GM21529 (cell line): Measurements from ENCODE around the gene FXYD7.
"Not testable (repeated sequence)": the region's sequence is repeated elsewhere in the genome, so short reads cannot be mapped to it uniquely, and the experiment has no call there.

ENCODE experiments used
- ATAC-seq: cut with Tn5 transposase; IDR thresholded peaks from one replicate; pipeline ENCODE4 v1.9.1; 2021; ENCODE audit not compliant: unreplicated experiment

FXYD7 gene, protein sequence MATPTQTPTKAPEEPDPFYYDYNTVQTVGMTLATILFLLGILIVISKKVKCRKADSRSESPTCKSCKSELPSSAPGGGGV

DNA sequence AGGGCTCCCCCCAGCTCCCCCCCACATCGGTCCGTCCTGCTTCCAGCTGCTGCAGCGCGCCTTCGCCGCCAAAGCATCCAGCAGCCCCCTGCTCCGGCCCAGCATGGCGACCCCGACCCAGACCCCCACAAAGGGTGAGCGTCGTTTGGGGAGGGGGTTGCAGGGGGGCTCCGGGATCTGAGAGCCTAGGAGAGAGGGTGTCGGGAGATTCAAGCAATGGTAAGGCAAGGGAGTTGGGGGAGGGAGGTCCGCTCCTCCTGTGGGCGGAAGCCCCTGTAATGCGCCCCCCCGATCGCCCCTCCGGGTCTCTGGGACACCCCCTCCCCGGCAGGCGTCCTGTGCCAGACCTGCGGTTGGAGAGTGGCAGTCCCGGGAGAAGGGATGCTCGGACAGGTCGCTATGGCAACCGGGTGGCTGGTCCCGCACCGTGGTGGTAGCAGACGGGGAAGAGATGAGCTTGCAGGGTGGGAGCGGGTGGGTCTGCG, at the start of gene FXYD7:
Gene FXYD7, plus strand, starts transcription at position 25 of the 485 bp plus-strand sequence. Its CDS starts 79 bp downstream, at position 104.
- no peak for ATAC-seq

DNA sequence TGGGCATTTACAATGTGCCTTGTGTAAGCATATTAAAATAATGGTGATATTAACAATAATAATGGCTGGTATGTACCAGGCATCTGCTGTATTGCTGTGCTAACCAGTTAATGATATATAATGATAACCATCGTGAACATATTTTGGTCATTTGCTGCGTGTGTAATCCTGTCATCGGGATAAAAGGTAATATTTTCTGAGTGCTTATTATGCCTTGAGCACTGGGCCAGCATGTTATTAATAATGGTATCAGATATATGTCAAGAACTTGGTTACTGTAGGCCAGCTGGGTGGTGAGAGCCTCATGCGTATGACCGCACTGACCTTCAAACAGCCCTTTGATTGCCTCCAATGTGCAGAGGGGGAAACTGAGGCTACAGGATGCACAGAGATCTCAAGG, 49.6 kb upstream of the FXYD7 start:
- no peak for ATAC-seq

DNA sequence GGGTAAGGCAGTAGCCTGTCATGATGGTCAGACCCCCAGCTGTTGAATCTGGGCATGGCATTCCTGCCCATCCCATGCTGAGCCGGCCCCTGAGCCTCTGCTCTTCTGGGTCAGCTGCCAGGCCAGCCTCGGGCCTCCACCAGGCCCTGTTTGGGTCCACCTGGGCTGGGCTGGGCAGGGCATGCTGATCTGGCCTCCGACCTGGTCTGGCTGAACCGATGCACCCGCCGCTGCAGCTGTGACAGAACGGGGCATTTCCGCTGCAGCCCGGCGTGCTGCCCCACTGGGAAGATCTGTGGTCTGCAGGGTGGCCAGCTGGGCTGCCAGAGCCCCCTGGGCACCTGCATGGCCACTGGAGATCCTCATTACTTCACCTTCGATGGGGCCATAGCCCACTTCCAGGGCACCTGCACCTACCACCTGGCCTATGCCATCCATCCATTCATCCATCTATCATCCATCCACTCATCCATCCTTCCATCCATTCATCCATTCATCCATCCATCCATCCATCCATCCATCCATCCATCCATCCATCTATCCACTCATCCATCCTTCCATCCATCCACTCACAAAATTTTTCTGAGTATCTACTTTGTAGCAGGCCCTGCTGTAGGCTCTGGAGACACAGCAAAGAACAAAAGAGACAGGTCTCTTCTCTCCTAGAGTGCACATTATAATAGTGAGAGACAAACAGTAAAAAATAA, 49.0 kb upstream of the FXYD7 start:
- ATAC-seq, result no peak

DNA sequence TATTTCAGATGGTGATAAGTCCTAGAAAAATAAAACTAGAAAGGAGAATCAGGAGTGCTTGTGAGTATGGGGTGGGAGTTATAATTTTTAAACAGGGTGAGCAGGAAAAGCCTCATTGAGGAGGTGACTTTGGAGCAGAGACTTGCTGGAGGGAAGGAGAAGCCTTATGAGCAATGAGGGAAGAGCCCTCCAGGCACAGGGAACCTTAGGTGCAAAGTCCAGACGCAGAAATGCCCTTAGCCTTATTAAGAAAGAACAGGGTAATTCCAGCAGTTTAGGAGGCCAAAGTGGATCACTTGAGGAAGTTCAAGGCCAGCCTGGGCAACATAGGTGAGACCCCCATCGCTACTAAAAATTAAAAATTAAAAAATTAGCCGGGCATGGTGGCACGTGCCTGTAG, 48.4 kb upstream of the FXYD7 start:
- no peak for ATAC-seq

DNA sequence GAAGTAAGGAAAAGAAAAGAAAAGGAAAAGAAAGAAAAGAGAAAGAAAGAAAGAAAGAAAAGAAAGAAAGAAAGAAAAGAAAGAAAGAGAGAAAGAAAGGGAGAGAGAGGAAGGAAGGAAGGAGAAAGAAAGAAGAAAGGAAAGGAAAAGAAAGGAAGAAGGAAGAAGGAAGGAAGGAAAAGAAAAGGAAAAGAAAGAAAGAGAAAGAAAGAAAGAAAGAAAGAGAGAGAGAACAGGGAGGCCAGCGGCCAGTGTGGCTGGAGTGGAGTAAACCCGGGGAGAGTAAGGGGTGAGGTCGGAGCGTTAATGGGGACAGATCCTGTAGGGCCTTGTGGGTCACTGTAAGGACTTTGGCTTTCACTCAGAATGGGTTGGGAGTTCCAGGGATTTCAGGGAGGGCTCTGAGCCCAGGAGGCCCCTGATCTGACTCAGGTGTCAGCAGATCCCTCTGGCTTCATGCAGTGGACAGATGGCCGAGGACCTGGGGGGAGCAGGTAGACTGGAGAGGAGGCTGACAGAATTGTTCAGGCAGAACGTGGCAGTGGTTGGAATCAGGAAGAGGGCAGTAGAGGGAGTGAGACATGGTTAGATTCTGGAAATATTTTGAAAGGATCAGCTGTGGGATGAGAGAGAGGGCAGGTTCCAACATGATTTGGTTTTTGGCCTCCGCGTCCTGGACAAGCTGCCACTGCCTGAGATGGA, 47.2 kb upstream of the FXYD7 start:
- ATAC-seq, result no peak

DNA sequence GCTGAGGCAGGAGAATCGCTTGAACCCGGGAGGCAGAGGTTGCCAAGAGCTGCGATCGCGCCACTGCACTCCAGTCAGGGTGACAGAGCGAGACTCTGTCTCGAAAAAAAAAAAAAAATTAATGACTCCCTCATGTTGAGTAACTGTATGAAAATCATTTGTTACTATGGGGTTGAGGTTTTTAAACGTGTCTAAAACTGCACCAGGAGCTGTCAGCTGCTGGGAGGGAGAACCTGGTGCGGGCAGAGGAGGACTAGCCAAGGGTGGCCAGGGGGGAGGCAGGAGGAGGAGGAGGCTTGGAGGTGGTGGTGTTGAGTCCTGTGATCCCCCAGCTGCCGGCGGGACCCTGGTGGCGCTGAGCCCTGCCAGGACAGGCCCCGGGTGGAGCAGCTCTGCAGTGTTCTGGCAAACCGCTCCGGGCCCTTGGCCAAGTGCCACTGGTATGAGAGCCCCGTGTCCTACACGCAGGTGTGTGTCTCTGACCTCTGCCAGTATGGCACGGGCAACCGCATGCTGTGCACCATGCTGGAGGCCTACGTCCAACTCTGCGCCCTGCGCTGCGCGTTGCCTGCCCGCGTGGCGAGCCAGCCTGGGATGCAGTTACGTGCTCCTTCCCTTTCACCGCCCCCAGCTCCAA, 44.5 kb upstream of the FXYD7 start:
- no peak for ATAC-seq

DNA sequence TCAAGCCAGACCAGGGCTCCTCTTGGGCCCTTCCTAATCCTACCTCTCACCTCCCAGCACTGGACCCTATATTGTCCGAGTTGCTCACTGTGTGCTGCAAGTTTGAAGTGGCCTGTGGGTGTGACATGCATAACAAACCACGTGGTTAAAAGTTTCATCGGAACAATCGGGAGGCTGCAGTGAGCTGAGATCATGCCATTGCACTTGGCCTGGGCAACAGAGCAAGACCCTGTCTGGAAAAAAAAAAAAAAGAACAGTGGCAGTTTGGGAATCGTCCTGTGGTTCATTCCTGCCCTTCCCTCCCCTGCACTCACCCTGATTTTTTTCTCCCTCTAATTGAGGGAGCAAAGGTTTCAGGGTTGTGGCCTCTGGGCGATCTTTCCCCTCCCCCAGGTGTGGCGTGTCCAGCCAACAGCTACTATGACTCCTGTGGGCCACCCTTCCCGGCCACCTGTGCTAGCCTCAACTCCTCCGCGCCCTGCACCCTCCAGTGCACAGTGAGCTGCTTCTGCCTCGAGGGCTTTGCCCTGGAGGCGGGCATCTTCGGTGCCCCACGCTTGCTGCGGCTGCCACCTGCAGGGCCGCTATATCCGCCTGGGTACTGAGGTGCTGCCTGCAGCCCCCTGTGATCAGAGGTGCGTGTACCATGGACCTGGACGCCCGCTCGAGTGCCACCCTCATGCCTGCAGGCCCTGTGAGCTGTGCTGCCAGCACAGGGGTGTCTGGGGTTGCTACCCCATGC, 43.7 kb upstream of the FXYD7 start:
- no peak for ATAC-seq

DNA sequence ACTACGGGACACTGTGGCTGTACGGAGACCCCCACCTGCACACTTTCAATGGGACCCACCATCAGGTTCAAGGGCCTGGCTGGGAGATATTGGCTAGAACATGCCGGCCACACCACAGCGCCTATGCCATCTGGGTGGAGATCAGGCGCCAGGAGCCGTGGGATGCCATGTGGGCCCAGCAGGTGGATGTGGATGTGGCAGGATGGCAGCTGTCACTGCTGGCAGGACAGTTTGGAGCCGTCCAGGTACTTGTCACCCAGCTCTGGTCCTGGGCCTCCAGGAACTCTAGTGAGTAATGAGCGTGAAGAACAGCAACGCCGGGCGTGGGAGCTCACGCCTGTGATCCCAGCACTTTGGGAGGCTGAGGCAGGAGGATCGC, 43.2 kb upstream of the FXYD7 start:
- ATAC-seq, result no peak

DNA sequence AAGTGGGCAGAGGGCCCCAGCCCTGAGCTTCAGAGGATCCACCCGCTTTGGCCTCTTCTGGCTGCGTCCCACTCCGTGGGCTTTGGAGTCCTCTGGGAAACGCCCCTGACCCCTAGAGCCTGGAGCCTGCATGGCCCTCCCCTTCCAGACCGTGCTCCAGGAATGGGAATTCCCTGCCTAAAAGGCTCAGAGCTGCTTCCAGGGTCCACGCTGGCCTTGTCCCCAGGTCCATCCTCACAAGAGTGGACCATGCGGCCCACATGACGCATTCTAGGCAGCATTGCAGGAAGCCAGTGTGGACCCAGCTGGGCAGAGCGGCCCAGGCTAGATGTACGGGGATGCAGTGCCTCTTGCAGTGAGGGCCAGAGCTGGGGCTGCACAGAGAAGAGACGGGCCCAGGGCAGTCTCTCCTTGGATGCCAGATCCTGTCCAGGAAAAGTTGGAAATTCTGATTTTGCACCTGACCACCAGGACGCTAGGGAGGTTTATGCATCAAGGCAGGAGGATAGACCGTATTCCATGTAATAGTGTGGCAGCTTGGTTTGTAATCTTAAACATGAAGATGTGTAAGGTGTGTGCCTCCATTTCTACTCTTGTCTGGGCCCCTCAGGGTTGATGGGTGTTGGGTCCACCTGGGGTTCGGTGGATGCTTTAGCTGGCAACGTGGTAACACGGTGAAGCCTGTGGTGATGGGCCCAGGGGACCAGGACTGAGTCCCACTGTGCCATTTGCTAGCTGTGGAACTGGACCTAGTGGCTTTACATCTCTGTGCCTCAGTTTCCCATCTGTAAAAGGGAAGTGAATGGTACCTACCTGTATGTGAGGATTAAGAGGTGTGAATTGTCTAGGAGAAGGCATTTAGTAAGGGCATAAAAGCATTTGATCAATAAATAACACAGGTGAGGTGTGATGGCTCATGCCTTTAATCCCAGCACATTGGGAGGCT, 42.2 kb upstream of the FXYD7 start:
- ATAC-seq, result no peak

DNA sequence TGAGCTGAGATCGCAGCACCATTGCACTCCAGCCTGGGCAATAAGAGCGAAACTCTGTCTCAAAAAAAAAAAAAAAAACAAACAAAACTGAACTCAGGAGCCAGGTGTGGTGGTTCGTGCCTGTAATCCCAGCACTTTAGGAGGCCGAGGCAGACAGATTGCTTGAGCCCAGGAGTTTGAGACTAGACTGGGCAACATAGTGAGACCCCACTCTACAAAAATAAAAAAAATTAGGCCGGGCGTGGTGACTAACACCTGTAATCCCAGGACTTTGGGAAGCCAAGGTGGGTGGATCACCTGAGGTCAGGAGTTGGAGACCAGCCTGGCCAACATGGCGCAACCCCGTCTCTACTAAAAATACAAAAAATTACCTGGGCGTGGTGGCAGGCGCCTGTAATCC, 41.1 kb upstream of the FXYD7 start:
- not testable (repeated sequence) for ATAC-seq

DNA sequence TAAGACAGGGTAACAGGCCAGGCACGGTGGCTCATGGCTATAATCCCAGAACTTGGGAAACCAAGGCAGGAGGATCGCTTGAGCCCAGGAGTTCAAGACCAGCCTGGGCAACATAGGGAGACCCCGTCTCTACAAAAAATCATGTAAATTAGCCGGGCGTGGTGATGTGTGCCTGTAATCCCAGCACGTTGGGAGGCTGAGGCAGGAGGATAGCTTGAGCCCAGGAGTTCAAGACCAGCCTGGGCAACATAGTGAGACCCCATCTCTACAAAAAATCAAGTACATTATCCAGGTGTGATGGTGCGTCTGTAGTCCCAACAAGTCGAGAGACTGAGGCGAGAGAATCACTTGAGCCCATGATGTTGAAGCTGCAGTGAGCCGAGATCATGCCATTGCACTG, 39.4 kb upstream of the FXYD7 start:
- not testable (repeated sequence) for ATAC-seq

DNA sequence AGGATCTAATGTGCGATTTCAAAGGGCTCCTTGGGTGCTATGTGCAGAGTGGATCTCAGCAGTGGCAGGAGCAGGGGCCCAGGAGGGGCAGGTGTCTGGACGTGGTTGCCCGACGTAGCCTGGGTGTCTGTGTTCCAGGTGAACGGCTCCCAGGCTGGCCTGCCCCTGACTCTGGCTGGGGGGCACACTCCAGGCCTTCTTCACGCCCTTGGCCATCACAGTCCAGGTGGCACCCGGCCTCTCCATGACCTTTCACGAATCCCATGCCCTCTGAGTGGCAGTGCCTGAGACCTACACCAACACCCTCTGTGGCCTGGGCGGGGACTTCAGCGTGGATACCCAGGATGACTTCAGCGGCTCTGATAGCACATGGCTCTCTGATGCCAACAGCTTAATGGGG, 38.7 kb upstream of the FXYD7 start:
- ATAC-seq, result no peak

DNA sequence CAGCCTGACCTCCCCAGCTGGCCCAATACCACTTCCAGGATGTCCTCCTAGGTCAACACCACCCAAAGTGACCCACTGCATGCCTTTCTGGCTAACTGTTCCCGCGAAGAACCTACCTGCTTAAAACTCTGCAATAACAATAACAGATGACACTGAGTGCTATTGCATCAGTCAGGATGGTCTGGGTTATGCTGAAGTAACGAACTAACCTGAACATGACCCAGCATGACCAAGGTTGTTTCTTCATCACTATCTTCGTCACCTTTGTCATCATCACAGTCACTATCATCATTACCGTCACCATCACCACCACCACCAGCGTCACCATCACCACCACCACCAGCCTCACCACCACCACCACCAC, 38.0 kb upstream of the FXYD7 start:
- no peak for ATAC-seq

DNA sequence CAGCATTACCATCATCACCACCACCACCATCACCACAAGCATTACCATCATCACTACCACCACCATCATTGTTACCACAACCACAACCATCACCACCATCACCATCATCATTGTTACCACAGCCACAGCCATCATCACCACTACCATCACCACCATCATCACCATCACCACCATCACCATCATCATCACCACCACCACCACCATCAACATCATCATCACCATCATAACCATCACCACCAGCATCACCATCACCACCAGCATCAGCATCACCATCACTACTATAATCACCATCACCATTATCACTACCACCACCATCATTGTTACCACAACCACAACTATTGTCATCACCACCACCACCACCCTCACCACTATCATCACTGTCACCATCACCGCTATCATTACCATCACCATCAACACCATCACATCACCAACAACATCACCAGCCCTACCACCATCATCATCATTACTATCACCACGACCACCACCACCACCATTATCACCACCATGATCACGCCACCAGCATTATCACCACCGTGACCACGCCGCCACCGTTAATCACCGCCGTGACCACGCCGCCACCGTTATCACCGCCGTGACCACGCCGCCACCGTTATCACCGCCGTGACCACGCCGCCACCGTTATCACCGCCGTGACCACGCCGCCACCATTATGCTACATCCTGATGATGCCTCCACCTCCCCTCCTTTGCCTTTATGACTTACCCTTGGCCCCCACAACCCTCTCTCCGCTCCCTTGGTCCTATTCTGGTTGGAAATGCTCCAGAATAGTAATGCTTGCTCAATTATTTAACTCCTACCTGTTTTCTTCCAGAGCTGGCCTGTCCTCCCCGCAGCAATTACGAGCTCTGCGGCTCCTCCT, 37.4 kb upstream of the FXYD7 start:
- ATAC-seq, result no peak

DNA sequence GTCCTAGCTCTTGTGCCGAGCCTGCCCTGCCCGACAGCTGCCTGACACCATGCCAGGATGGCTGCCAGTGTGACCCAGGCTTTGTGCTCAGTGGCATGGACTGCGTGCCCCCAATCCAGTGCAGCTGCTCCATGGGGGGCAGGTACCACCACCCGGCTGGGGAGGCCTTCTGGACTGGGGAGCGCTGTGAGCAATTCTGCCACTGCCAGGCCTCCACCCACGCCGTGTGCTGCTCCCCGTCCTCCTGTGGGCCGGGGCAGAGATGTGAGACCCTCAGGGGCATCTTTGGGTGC, 36.8 kb upstream of the FXYD7 start:
- no peak for ATAC-seq

DNA sequence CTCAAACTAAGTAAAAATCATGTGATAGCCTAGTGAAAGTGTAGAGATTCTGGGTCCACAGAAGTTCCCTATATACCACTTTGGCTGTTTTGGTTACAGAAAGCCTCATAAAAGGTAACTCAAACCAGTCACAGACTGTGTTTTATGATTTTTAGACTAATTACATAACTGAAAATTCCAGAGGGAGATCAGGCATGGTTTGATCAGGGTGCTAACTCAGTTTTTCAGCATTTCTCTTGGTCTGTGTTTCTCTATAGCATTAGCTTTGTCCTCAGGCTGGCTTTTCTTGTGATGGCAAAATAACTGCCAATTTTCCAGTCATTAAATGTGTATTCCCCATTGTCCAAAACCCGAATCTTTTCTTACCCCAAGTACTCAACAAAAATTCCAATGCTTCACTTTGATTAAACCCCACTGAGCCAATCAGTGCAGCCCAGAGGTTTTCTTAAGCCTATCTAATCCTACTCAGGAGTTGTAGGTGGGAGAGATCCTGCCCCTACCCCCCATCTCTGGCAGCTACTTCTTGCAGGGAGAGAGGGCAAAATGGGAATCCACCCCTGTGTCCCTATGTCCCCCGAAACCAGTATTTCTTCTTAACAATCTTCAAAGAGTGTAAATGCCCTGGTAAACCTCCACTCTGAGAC, 36.0 kb upstream of the FXYD7 start:
- ATAC-seq, result no peak

DNA sequence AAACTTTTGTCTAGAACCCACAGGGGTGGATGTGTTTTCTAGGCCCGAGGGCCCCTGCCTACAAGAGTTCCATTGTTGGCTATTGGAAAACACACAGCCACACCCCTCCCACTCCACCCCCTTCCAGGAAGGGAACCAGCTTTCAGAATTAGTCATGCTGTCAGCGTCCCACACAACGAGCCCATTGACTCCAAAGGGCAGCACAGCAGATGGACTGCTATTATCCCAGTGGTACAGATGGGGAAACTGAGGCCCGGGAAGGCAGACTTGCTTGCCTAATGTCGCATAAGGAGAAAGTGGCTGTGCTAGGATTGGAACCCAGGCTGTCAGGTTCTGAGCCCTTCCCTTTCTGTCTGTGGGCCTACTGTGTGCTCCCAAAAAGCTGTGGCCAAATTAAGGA, 35.5 kb upstream of the FXYD7 start:
- no peak for ATAC-seq

DNA sequence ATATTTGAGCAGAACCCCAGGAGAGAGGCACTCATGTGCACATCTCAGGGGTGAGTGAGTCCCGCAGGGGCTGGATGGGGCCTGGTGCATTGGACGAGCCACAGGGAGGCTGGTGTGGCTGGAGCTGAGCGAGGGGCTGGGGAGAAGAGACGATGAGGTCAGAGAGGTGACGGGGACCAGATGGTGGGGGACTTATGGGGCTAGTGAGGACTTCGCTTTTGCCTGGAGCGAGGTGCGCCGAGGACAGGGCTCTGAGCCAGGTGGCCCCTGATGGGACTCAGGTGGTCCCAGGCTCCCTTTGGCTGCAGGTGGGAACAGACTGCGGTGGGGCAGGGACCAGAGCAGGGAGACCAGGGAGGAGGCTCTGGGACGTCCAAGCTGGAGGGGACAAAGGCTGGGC, 34.3 kb upstream of the FXYD7 start:
- no peak for ATAC-seq
